K562 (cell line): ENCODE results near the gene ACBD5. TPM values are rescaled to one million over a fixed set of nuclear protein-coding genes. Genes with fewer than 3 reads are reported as not detected.

Experiments used
- ATAC-seq: fragments of 200-7000 bp; cut with Tn5 transposase; 3 replicates; pipeline ENCODE4 v1.9.1; 2020; ENCODE audit warnings: moderate library complexity
- BruUV-seq: library from RNA; stranded (reverse); fragments of 400-500 nt; replicated peaks from 2 replicates; lab custom pipeline; 2021; lab: Mats Ljungman, UMichigan
- CTCF ChIA-PET: fragments of 300-600 bp; formaldehyde crosslinking; extraction: SDS; loops from one replicate; lab custom pipeline; 2021; ENCODE audit warnings: low intra/inter-chr PET ratio; lab: Yijun Ruan, JAX
- POLR2A ChIA-PET: fragments of 300-600, 350-650 bp; sonication (Branson Sonifier 250); formaldehyde crosslinking; extraction: SDS; loops from one replicate; lab custom pipeline; 2021; ENCODE audit warnings: antibody characterized with exemption, inconsistent platforms; lab: Yijun Ruan, JAX
- DNase-seq, 4 experiments: peaks; one replicate each; pipeline versions ENCODE4 v3.0.0 to v3.0.0-alpha.2; 2011 to 2018; ENCODE audit warnings: low spot score in 3 of 4, mixed read lengths in 3 of 4; ENCODE audit errors: extremely low read depth in 1 of 4
- FAIRE-seq: peaks from 2 replicates; lab custom pipeline; 2011; peaks lifted over from hg19 to GRCh38; lab: Jason Lieb, UNC
- H2AFZ ChIP-seq: 2 replicates; pipeline ENCODE4 v1.6.0; 2011; ENCODE audit warnings: low read depth, low read length, control low read depth, inconsistent platforms
- H3K27ac ChIP-seq: fragments of 200-600 bp; 3 replicates; pipeline ENCODE4 v1.8.0; 2011; ENCODE audit warnings: low read depth, mild to moderate bottlenecking, control low read depth, inconsistent platforms, low read length, moderate library complexity, mixed read lengths; ENCODE audit errors: extremely low read depth
- H3K27me3 ChIP-seq, 2 experiments: fragments of 300-600 bp in 1 of 2; 2 replicates in 1 of 2; 3 replicates in 1 of 2; pipeline versions ENCODE4 v1.6.0 to v1.8.0; 2011; ENCODE audit warnings: inconsistent platforms in 2 of 2, low read length in 2 of 2, mild to moderate bottlenecking in 1 of 2, mixed read lengths in 1 of 2, moderate library complexity in 1 of 2; ENCODE audit not compliant: control insufficient read depth in 2 of 2, insufficient read depth in 2 of 2
- H3K36me3 ChIP-seq: fragments of 300-600 bp; 3 replicates; pipeline ENCODE4 v1.8.0; 2011; ENCODE audit warnings: mild to moderate bottlenecking, low read length, inconsistent platforms; ENCODE audit not compliant: control insufficient read depth, insufficient read depth
- H3K4me1 ChIP-seq, 2 experiments: fragments of 200-600 bp in 1 of 2; replicated peaks in 1 of 2; 2 replicates in 1 of 2; 3 replicates in 1 of 2; pipeline versions ENCODE4 v1.5.1 to v1.8.0; 2011; ENCODE audit warnings: inconsistent platforms in 2 of 2, low read length in 2 of 2, mild to moderate bottlenecking in 1 of 2, mixed read lengths in 1 of 2, moderate library complexity in 1 of 2; ENCODE audit not compliant: control insufficient read depth in 2 of 2, insufficient read depth in 2 of 2
- H3K4me2 ChIP-seq: 2 replicates; pipeline ENCODE4 v1.6.1; 2011; ENCODE audit warnings: low read length, control low read depth, inconsistent platforms, mixed read lengths; ENCODE audit not compliant: insufficient read depth
- H3K4me3 ChIP-seq: fragments of 200-600 bp; sonication (generic), shearing (Covaris generic); 2 replicates; pipeline ENCODE4 v1.5.1; 2016; ENCODE audit warnings: control low read depth, inconsistent platforms
- H3K79me2 ChIP-seq: fragments of 200-600 bp; 3 replicates; pipeline ENCODE4 v1.8.0; 2011; ENCODE audit warnings: low read length, inconsistent platforms; ENCODE audit not compliant: control insufficient read depth, insufficient read depth
- H3K9ac ChIP-seq, 2 experiments: 2 replicates each; pipeline versions ENCODE4 v1.6.0 to v1.6.1; 2011; ENCODE audit warnings: low read depth in 2 of 2, low read length in 2 of 2, control low read depth in 1 of 2, inconsistent platforms in 1 of 2, mild to moderate bottlenecking in 1 of 2, mixed read lengths in 1 of 2; ENCODE audit not compliant: insufficient read depth in 1 of 2
- H3K9me1 ChIP-seq: one replicate; pipeline ENCODE4 v1.6.0; 2011; ENCODE audit warnings: inconsistent platforms, mild to moderate bottlenecking, low read length, moderate library complexity; ENCODE audit not compliant: control insufficient read depth, insufficient read depth
- H3K9me3 ChIP-seq: replicated peaks from 2 replicates; pipeline ENCODE4 v1.5.1; 2011; ENCODE audit warnings: low read depth, low read length, inconsistent platforms; ENCODE audit not compliant: control insufficient read depth, insufficient read depth
- H4K20me1 ChIP-seq: replicated peaks from 2 replicates; pipeline ENCODE4 v1.6.1; 2011; ENCODE audit warnings: low read length, inconsistent platforms, mixed read lengths; ENCODE audit not compliant: control insufficient read depth, insufficient read depth
- BRD9 ChIP-seq: fragments of 450-650 bp; IDR thresholded peaks from 2 replicates; pipeline ENCODE4 v1.6.1; 2018; ENCODE audit warnings: low read depth; ENCODE audit not compliant: partially characterized antibody
- MIER1 ChIP-seq: fragments of 450-650 bp; IDR thresholded peaks from 2 replicates; pipeline ENCODE4 v1.6.1; 2016; ENCODE audit warnings: antibody characterized with exemption, mild to moderate bottlenecking, low read depth
- POLR2H ChIP-seq: IDR thresholded peaks from 2 replicates; pipeline ENCODE4 v1.6.1; 2016; ENCODE audit warnings: missing genetic modification characterization, low read depth, mild to moderate bottlenecking, control low read depth, missing compliant biosample characterization, moderate library complexity
- SMARCE1 ChIP-seq: fragments of 450-650 bp; IDR thresholded peaks from 2 replicates; pipeline ENCODE4 v1.7.1; 2016; ENCODE audit warnings: mild to moderate bottlenecking
- TEAD1 ChIP-seq, 2 experiments: fragments of 450-650 bp in 1 of 2; sonication (generic) in 1 of 2; formaldehyde crosslinking; IDR thresholded peaks; 2 replicates each; pipeline versions ENCODE4 v1.4.0 to v1.8.0; 2020 to 2022; ENCODE audit warnings: mild to moderate bottlenecking in 2 of 2, missing genetic modification reagents in 1 of 2
- THRAP3 ChIP-seq: fragments of 450-650 bp; IDR thresholded peaks from 2 replicates; pipeline ENCODE4 v1.6.1; 2016; ENCODE audit warnings: mild to moderate bottlenecking, inconsistent platforms, borderline replicate concordance
- ZKSCAN3 ChIP-seq: fragments of 250-450 bp; sonication (Bioruptor Pico); IDR thresholded peaks from 2 replicates; pipeline ENCODE4 v1.4.0; 2020
- WGBS: fragments of 100-300 bp; shearing (Covaris generic); methylation state at CpG from one replicate; pipeline ENCODE4 v1.1.6; 2016; ENCODE audit warnings: low coverage, mixed read lengths; ENCODE audit not compliant: insufficient coverage; ENCODE audit errors: missing lambda C conversion rate; 5-methylcytosine and 5-hydroxymethylcytosine counted together
- in situ Hi-C: fragments of 300-500 bp; cut with MboI; formaldehyde crosslinking; loops from 4 replicates; pipeline ENCODE4 v1.15.0; 2018; ENCODE audit warnings: inconsistent platforms, mixed read lengths
- intact Hi-C: fragments of 100-400 bp; cut with micrococcal nuclease; formaldehyde crosslinking; loops from 2 replicates; pipeline ENCODE4 v1.14.2; 2022
- polyA plus RNA-seq, 8 experiments: library from polyadenylated mRNA; depleted of rRNA in 4 of 8; stranded (reverse) in 5 of 8; unstranded in 3 of 8; fragments of >200 nt; fragmentation: Nextera tagmentation in 2 of 8; fragmentation: Illumina TruSeq in 1 of 8; extraction: Ambion mirVana in 2 of 8; extraction: Trizol in 1 of 8; gene quantifications; 2 replicates each; pipeline versions ENCODE4 v1.2.1 to v1.2.3, GENCODE V29; 2011 to 2014; ENCODE audit warnings: inconsistent platforms in 1 of 8, missing spikeins in 1 of 8
- total RNA-seq, 7 experiments: library from RNA; depleted of rRNA in 6 of 7; stranded (reverse); fragments of >200 nt in 6 of 7; fragmentation: Illumina TruSeq in 2 of 7; extraction: Trizol in 2 of 7; gene quantifications; 2 replicates each; pipeline versions ENCODE4 v1.2.1 to v1.2.3, GENCODE V29; 2011 to 2021; ENCODE audit warnings: low replicate concordance in 1 of 7
- TF ChIP-seq, protein P1 (sequence below): fragments of 450-650 bp; IDR thresholded peaks from 2 replicates; pipeline ENCODE4 v1.6.1; 2016; ENCODE audit warnings: mild to moderate bottlenecking

The ACBD5 gene
- total and polyA plus RNA-seq, 9 of the 15 experiments (the other 6 are each of a cell fraction or from before 2014, with no cell fraction given): 1.5 to 10.3 (median 7.8) TPM

DNA sequence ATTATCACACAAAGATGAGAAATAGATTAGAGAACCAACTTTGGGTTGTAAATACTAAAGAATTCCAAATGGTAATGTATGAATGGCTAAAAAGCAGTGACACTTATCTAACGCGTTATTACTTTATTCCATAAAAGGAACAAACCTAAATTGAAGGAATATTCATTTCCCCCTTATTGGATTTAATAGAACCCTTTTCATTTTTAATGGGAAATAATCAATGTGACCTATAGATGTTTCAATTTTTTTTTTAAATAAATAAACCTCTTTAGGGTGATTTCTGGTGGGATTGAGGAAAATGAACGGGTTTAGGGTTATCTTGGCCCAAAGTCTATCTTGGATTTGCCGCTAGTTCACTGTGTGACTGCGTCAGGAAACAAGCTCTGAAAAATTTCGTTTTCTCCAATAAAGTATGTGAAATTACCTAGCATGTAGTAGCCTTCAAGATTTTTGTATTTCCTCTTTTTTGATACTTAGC lies 1.9 kb upstream of the ACBD5 start:
- ChIA-PET CTCF (interaction anchor here (0.7 kb wide), 1 partner anchor 116 kb away, joined by 3 read pairs; no protein-coding TSS in a partner anchor), POLR2A (interaction anchor here (0.7 to 2.0 kb wide), 7 partner anchors 8 to 559 kb away, joined by 3 to 12 read pairs (median 3); partner anchors contain the start of gene YME1L1)
- ATAC-seq (no peak), DNase-seq (no peak), FAIRE-seq (no peak)
- Histone ChIP-seq H4K20me1 (no peaks in the 10 kb centered on the region), H3K79me2 (peaks cover 15% of the 10 kb centered on the region), H3K9me1 (no peaks in the 10 kb centered on the region), H3K4me1 (peaks cover 16 to 23% of the 10 kb centered on the region in 2 experiments; a peak in 4 of 5 replicates), H2AFZ (peak overlapping the region; percentile 97), H3K27ac (peak overlapping the region; percentile 94), H3K4me2 (peak overlapping the region; percentile 96), H3K4me3 (peak overlapping the region; percentile 59), H3K9ac (peak overlapping the region; percentile 75 to 94; a peak in 3 of 4 replicates), H3K27me3 (no peaks in the 10 kb centered on the region), H3K36me3 (no peaks in the 10 kb centered on the region), H3K9me3 (no peaks in the 10 kb centered on the region)
- BruUV-seq: TSS peak; percentile 88
- intact Hi-C loops (loop anchor here (2.0 to 10.0 kb wide), 2 partner anchors 88 to 282 kb away; partner anchors contain the start of genes MASTL and YME1L1), in situ Hi-C loops (no loop called here)
- WGBS: 0% methylated on average over 6 of the region's 6 CpGs
- TF ChIP-seq MIER1: peak; percentile 38; the same call in 1 of the 2 replicates
- 0 out of 2 replicates have a peak, but pooled peaks have one; percentile 3 for TF ChIP-seq SMARCE1
- 0 out of 2 replicates have a peak, but pooled peaks have one; percentile 36 for TF ChIP-seq THRAP3
- TF ChIP-seq POLR2H (tag): peak; percentile 66
- no peak for TF ChIP-seq TEAD1 (CRISPR knock-in tag; IDR thresholded peaks at IDR 0.05)
- peak; percentile 22 for TF ChIP-seq BRD9
- no peak for TF ChIP-seq ZKSCAN3
- TF ChIP-seq, protein P1, sequence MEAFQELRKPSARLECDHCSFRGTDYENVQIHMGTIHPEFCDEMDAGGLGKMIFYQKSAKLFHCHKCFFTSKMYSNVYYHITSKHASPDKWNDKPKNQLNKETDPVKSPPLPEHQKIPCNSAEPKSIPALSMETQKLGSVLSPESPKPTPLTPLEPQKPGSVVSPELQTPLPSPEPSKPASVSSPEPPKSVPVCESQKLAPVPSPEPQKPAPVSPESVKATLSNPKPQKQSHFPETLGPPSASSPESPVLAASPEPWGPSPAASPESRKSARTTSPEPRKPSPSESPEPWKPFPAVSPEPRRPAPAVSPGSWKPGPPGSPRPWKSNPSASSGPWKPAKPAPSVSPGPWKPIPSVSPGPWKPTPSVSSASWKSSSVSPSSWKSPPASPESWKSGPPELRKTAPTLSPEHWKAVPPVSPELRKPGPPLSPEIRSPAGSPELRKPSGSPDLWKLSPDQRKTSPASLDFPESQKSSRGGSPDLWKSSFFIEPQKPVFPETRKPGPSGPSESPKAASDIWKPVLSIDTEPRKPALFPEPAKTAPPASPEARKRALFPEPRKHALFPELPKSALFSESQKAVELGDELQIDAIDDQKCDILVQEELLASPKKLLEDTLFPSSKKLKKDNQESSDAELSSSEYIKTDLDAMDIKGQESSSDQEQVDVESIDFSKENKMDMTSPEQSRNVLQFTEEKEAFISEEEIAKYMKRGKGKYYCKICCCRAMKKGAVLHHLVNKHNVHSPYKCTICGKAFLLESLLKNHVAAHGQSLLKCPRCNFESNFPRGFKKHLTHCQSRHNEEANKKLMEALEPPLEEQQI: 0 out of 2 replicates have a peak, but pooled peaks have one; percentile 15
